ENCODE results near the gene IMPA2.

- TF ChIP-seq ZBTB10 (tag by site-specific recombination; IDR thresholded peaks at IDR 0.05): no peak
- TF ChIP-seq CTCF (tag by site-specific recombination; IDR thresholded peaks at IDR 0.05): no peak
- no peak for TF ChIP-seq ZNF629 (tag by site-specific recombination; IDR thresholded peaks at IDR 0.05)
These were observed 18.1 kb downstream of the IMPA2 start for GRCh38 chr18:11999429-11999828.

Measured in HEK293 (cell line).